GM23338 (cell line): ENCODE measurements around the gene ALX3. TPM values are rescaled to one million over a fixed set of nuclear protein-coding genes. Genes with fewer than 3 reads are reported as not detected.

Source experiments
- ATAC-seq: fragments of 200-7000 bp; cut with Tn5 transposase; 3 replicates; pipeline ENCODE4 v1.9.1; 2020
- DNase-seq: peaks from one replicate; pipeline ENCODE4 v3.0.0-alpha.2; 2015; ENCODE audit warnings: low spot score
- H2AFZ ChIP-seq: fragments of 200-600 bp; sonication (generic); 2 replicates; pipeline ENCODE4 v1.8.0; 2016; ENCODE audit warnings: antibody characterized with exemption, mild to moderate bottlenecking, moderate library complexity
- H3F3A ChIP-seq: fragments of 200-600 bp; sonication (generic); replicated peaks from 2 replicates; pipeline ENCODE4 v1.8.0; 2017; ENCODE audit warnings: antibody characterized with exemption, mixed run types, low read depth
- H3K27ac ChIP-seq: fragments of 200-600 bp; sonication (generic); 2 replicates; pipeline ENCODE4 v1.6.1; 2016; ENCODE audit warnings: low read depth
- H3K27me3 ChIP-seq: fragments of 200-600 bp; sonication (generic); 2 replicates; pipeline ENCODE4 v1.8.0; 2016; ENCODE audit warnings: mild to moderate bottlenecking, mixed run types, moderate library complexity; ENCODE audit not compliant: insufficient read depth
- H3K36me3 ChIP-seq: fragments of 200-600 bp; sonication (generic); 2 replicates; pipeline ENCODE4 v1.8.0; 2016; ENCODE audit warnings: mild to moderate bottlenecking; ENCODE audit not compliant: insufficient read depth
- H3K4me1 ChIP-seq: fragments of 200-600 bp; sonication (generic); 2 replicates; pipeline ENCODE4 v1.8.0; 2016; ENCODE audit warnings: mild to moderate bottlenecking, moderate library complexity; ENCODE audit not compliant: insufficient read depth
- H3K4me2 ChIP-seq: fragments of 200-600 bp; sonication (generic); 2 replicates; pipeline ENCODE4 v1.7.1; 2017; ENCODE audit warnings: mixed run types
- H3K4me3 ChIP-seq: fragments of 200-600 bp; sonication (generic); 2 replicates; pipeline ENCODE4 v1.6.1; 2016; ENCODE audit warnings: mixed run types
- H3K79me2 ChIP-seq: fragments of 200-600 bp; sonication (generic); replicated peaks from 2 replicates; pipeline ENCODE4 v1.8.0; 2017; ENCODE audit warnings: mild to moderate bottlenecking; ENCODE audit not compliant: insufficient read depth
- H3K9me2 ChIP-seq: fragments of 200-600 bp; sonication (generic); 2 replicates; pipeline ENCODE4 v1.8.0; 2017; ENCODE audit not compliant: insufficient read depth
- H4K20me1 ChIP-seq: fragments of 200-600 bp; sonication (generic); replicated peaks from 2 replicates; pipeline ENCODE4 v1.8.0; 2017; ENCODE audit warnings: mild to moderate bottlenecking; ENCODE audit not compliant: insufficient read depth
- H3K27ac Mint-ChIP-seq: 2 replicates; pipeline ENCODE4 v1.8.0; 2020; ENCODE audit warnings: inconsistent platforms, mild to moderate bottlenecking, moderate library complexity, mixed read lengths
- H3K27me3 Mint-ChIP-seq: 3 replicates; pipeline ENCODE4 v1.8.0; 2022; ENCODE audit warnings: low read depth, mild to moderate bottlenecking, moderate library complexity, mixed read lengths, inconsistent platforms; ENCODE audit not compliant: insufficient read depth, poor library complexity
- H3K36me3 Mint-ChIP-seq: 3 replicates; pipeline ENCODE4 v1.8.0; 2021; ENCODE audit warnings: low read depth, mild to moderate bottlenecking, inconsistent platforms, moderate library complexity, mixed read lengths
- H3K4me1 Mint-ChIP-seq: 3 replicates; pipeline ENCODE4 v1.8.0; 2020; ENCODE audit warnings: mild to moderate bottlenecking, inconsistent platforms, mixed read lengths
- H3K4me3 Mint-ChIP-seq: 3 replicates; pipeline ENCODE4 v1.8.0; 2021; ENCODE audit warnings: moderate library complexity, mild to moderate bottlenecking, inconsistent platforms, mixed read lengths
- H3K9me3 Mint-ChIP-seq: 3 replicates; pipeline ENCODE4 v1.8.0; 2020; ENCODE audit warnings: moderate library complexity, mild to moderate bottlenecking, inconsistent platforms, mixed read lengths
- CREB1 ChIP-seq: fragments of 250-450 bp; sonication (Bioruptor Pico); IDR thresholded peaks from 2 replicates; pipeline ENCODE4 v1.5.0; 2020; ENCODE audit warnings: low read depth, mild to moderate bottlenecking, moderate library complexity
- EZH2 ChIP-seq: fragments of 200-600 bp; sonication (generic); IDR thresholded peaks from one replicate; pipeline ENCODE4 v1.8.0; 2017; ENCODE audit warnings: antibody characterized with exemption, mild to moderate bottlenecking, low read depth; ENCODE audit not compliant: unreplicated experiment
- EZH2phosphoT487 ChIP-seq: fragments of 200-600 bp; sonication (generic); IDR thresholded peaks from one replicate; pipeline ENCODE4 v1.8.1; 2018; ENCODE audit warnings: antibody characterized with exemption; ENCODE audit not compliant: unreplicated experiment
- JUNB ChIP-seq: IDR thresholded peaks from one replicate; pipeline ENCODE4 v1.6.1; 2016; ENCODE audit warnings: antibody characterized with exemption; ENCODE audit not compliant: unreplicated experiment
- NANOG ChIP-seq: IDR thresholded peaks from 2 replicates; pipeline ENCODE4 v1.6.1; 2016; ENCODE audit warnings: antibody characterized with exemption, borderline replicate concordance
- POLR2AphosphoS5 ChIP-seq: IDR thresholded peaks from 2 replicates; pipeline ENCODE4 v1.6.1; 2016; ENCODE audit warnings: antibody characterized with exemption, low read depth
- STAT1 ChIP-seq: IDR thresholded peaks from one replicate; pipeline ENCODE4 v1.6.1; 2016; ENCODE audit warnings: antibody characterized with exemption; ENCODE audit not compliant: unreplicated experiment
- ZNF114 ChIP-seq: fragments of 250-450 bp; sonication (Bioruptor Pico); IDR thresholded peaks from 2 replicates; pipeline ENCODE4 v1.5.0; 2020; ENCODE audit warnings: mild to moderate bottlenecking, moderate library complexity
- ZNF331 ChIP-seq: fragments of 250-450 bp; sonication (Bioruptor Pico); IDR thresholded peaks from 2 replicates; pipeline ENCODE4 v1.5.0; 2020; ENCODE audit warnings: low read depth, mild to moderate bottlenecking, moderate library complexity
- polyA plus RNA-seq: library from polyadenylated mRNA; unstranded; fragments of >200 nt; fragmentation: Nextera tagmentation; extraction: Ambion mirVana; gene quantifications from 2 replicates; pipeline ENCODE4 v1.2.1, GENCODE V29; 2016
- total RNA-seq: library from RNA; depleted of rRNA; stranded (reverse); fragments of >200 nt; shearing (Covaris generic); gene quantifications from 2 replicates; pipeline ENCODE4 v1.2.3, GENCODE V29; 2014
- TF ChIP-seq, protein P1 (sequence below): IDR thresholded peaks from one replicate; pipeline ENCODE4 v1.6.1; 2018; ENCODE audit warnings: antibody characterized with exemption; ENCODE audit not compliant: unreplicated experiment
- TF ChIP-seq, protein P2 (sequence below), 2 experiments: fragments of 200-600 bp in 1 of 2; sonication (generic) in 1 of 2; conservative IDR thresholded peaks; 2 replicates each; pipeline versions ENCODE4 v1.5.1 to v1.6.1; 2016 to 2017; ENCODE audit warnings: antibody characterized with exemption in 2 of 2, low read depth in 2 of 2, mild to moderate bottlenecking in 2 of 2, moderate library complexity in 1 of 2
- TF ChIP-seq, protein P3 (sequence below): IDR thresholded peaks from 2 replicates; pipeline ENCODE4 v1.6.1; 2016; ENCODE audit warnings: antibody characterized with exemption
- TF ChIP-seq, protein P4 (sequence below): fragments of 250-450 bp; sonication (Bioruptor Pico); IDR thresholded peaks from 2 replicates; pipeline ENCODE4 v1.5.0; 2020; ENCODE audit warnings: mild to moderate bottlenecking, moderate library complexity

Gene ALX3
- total and polyA plus RNA-seq, 2 experiments from 2014 or later, result not detected

DNA sequence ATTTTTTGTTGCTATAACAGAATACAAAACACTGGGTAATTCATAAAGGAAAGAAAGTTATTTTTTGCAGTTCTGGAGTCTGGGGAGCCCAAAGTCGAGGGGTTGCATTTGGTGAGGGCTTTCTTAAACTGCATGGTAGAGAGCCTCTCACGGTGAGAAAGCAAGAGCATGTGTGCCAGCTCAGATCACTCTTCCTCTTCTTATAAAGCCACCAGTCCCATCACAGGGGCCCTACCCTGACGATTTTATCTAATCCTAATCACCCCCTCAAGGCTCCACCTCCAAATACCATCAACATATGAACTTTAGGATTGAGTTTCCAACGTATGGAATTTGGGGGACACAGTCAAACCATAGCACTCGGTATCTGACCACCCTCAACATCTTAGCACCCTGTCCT is 37.1 kb downstream of the ALX3 start:
- no peaks in the 10 kb centered on the region for H3K27me3 ChIP-seq
- peaks cover 4% of the 10 kb centered on the region for H3K36me3 ChIP-seq
- no peak overlapping the region for H3K4me3 ChIP-seq
- TF ChIP-seq POLR2AphosphoS5, result no peak
- no peak for TF ChIP-seq JUNB
- no peak for TF ChIP-seq STAT1
- TF ChIP-seq ZNF331, result no peak
- TF ChIP-seq EZH2phosphoT487, result no peak
- TF ChIP-seq CREB1 (CRISPR knock-in tag), result no peak
- TF ChIP-seq, protein P1, sequence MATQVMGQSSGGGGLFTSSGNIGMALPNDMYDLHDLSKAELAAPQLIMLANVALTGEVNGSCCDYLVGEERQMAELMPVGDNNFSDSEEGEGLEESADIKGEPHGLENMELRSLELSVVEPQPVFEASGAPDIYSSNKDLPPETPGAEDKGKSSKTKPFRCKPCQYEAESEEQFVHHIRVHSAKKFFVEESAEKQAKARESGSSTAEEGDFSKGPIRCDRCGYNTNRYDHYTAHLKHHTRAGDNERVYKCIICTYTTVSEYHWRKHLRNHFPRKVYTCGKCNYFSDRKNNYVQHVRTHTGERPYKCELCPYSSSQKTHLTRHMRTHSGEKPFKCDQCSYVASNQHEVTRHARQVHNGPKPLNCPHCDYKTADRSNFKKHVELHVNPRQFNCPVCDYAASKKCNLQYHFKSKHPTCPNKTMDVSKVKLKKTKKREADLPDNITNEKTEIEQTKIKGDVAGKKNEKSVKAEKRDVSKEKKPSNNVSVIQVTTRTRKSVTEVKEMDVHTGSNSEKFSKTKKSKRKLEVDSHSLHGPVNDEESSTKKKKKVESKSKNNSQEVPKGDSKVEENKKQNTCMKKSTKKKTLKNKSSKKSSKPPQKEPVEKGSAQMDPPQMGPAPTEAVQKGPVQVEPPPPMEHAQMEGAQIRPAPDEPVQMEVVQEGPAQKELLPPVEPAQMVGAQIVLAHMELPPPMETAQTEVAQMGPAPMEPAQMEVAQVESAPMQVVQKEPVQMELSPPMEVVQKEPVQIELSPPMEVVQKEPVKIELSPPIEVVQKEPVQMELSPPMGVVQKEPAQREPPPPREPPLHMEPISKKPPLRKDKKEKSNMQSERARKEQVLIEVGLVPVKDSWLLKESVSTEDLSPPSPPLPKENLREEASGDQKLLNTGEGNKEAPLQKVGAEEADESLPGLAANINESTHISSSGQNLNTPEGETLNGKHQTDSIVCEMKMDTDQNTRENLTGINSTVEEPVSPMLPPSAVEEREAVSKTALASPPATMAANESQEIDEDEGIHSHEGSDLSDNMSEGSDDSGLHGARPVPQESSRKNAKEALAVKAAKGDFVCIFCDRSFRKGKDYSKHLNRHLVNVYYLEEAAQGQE, result no peak
- no peak for TF ChIP-seq NANOG
- TF ChIP-seq, protein P2, sequence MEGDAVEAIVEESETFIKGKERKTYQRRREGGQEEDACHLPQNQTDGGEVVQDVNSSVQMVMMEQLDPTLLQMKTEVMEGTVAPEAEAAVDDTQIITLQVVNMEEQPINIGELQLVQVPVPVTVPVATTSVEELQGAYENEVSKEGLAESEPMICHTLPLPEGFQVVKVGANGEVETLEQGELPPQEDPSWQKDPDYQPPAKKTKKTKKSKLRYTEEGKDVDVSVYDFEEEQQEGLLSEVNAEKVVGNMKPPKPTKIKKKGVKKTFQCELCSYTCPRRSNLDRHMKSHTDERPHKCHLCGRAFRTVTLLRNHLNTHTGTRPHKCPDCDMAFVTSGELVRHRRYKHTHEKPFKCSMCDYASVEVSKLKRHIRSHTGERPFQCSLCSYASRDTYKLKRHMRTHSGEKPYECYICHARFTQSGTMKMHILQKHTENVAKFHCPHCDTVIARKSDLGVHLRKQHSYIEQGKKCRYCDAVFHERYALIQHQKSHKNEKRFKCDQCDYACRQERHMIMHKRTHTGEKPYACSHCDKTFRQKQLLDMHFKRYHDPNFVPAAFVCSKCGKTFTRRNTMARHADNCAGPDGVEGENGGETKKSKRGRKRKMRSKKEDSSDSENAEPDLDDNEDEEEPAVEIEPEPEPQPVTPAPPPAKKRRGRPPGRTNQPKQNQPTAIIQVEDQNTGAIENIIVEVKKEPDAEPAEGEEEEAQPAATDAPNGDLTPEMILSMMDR (conservative IDR thresholded peaks at IDR 0.05; ENCODE audit: low read depth in 2 of 2), result no peak
- TF ChIP-seq, protein P3, sequence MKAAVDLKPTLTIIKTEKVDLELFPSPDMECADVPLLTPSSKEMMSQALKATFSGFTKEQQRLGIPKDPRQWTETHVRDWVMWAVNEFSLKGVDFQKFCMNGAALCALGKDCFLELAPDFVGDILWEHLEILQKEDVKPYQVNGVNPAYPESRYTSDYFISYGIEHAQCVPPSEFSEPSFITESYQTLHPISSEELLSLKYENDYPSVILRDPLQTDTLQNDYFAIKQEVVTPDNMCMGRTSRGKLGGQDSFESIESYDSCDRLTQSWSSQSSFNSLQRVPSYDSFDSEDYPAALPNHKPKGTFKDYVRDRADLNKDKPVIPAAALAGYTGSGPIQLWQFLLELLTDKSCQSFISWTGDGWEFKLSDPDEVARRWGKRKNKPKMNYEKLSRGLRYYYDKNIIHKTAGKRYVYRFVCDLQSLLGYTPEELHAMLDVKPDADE, result no peak
- TF ChIP-seq, protein P4, sequence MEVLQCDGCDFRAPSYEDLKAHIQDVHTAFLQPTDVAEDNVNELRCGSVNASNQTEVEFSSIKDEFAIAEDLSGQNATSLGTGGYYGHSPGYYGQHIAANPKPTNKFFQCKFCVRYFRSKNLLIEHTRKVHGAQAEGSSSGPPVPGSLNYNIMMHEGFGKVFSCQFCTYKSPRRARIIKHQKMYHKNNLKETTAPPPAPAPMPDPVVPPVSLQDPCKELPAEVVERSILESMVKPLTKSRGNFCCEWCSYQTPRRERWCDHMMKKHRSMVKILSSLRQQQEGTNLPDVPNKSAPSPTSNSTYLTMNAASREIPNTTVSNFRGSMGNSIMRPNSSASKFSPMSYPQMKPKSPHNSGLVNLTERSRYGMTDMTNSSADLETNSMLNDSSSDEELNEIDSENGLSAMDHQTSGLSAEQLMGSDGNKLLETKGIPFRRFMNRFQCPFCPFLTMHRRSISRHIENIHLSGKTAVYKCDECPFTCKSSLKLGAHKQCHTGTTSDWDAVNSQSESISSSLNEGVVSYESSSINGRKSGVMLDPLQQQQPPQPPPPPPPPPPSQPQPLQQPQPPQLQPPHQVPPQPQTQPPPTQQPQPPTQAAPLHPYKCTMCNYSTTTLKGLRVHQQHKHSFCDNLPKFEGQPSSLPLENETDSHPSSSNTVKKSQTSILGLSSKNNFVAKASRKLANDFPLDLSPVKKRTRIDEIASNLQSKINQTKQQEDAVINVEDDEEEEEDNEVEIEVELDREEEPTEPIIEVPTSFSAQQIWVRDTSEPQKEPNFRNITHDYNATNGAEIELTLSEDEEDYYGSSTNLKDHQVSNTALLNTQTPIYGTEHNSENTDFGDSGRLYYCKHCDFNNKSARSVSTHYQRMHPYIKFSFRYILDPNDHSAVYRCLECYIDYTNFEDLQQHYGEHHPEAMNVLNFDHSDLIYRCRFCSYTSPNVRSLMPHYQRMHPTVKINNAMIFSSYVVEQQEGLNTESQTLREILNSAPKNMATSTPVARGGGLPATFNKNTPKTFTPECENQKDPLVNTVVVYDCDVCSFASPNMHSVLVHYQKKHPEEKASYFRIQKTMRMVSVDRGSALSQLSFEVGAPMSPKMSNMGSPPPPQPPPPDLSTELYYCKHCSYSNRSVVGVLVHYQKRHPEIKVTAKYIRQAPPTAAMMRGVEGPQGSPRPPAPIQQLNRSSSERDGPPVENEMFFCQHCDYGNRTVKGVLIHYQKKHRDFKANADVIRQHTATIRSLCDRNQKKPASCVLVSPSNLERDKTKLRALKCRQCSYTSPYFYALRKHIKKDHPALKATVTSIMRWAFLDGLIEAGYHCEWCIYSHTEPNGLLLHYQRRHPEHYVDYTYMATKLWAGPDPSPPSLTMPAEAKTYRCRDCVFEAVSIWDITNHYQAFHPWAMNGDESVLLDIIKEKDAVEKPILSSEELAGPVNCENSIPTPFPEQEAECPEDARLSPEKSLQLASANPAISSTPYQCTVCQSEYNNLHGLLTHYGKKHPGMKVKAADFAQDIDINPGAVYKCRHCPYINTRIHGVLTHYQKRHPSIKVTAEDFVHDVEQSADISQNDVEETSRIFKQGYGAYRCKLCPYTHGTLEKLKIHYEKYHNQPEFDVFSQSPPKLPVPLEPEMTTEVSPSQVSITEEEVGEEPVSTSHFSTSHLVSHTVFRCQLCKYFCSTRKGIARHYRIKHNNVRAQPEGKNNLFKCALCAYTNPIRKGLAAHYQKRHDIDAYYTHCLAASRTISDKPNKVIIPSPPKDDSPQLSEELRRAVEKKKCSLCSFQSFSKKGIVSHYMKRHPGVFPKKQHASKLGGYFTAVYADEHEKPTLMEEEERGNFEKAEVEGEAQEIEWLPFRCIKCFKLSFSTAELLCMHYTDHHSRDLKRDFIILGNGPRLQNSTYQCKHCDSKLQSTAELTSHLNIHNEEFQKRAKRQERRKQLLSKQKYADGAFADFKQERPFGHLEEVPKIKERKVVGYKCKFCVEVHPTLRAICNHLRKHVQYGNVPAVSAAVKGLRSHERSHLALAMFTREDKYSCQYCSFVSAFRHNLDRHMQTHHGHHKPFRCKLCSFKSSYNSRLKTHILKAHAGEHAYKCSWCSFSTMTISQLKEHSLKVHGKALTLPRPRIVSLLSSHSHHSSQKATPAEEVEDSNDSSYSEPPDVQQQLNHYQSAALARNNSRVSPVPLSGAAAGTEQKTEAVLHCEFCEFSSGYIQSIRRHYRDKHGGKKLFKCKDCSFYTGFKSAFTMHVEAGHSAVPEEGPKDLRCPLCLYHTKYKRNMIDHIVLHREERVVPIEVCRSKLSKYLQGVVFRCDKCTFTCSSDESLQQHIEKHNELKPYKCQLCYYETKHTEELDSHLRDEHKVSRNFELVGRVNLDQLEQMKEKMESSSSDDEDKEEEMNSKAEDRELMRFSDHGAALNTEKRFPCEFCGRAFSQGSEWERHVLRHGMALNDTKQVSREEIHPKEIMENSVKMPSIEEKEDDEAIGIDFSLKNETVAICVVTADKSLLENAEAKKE (CRISPR knock-in tag), result no peak
- no peak for TF ChIP-seq ZNF114 (CRISPR knock-in tag)
- TF ChIP-seq EZH2, result no peak
- H3K27me3 Mint-ChIP-seq, result peaks cover 4% of the 10 kb centered on the region
- 0 out of 2 replicates have a peak overlapping the region, but pooled peaks have one; percentile 70 for H3K4me2 ChIP-seq
- H3K4me1 ChIP-seq, result peaks cover 25% of the 10 kb centered on the region
- peaks cover 12% of the 10 kb centered on the region for H3K36me3 Mint-ChIP-seq
- peaks cover 26% of the 10 kb centered on the region for H3K4me1 Mint-ChIP-seq
- no peaks in the 10 kb centered on the region for H3K9me3 Mint-ChIP-seq
- H3K27ac ChIP-seq, result no peak overlapping the region
- DNase-seq, result no peak
- H2AFZ ChIP-seq, result peak overlapping the region; percentile 14
- peaks cover 28% of the 10 kb centered on the region for H3K79me2 ChIP-seq
- H4K20me1 ChIP-seq, result peaks cover 15% of the 10 kb centered on the region
- no peak overlapping the region; the same call in 2 of the 3 replicates for H3K4me3 Mint-ChIP-seq
- no peaks in the 10 kb centered on the region for H3K9me2 ChIP-seq
- peak overlapping the region; percentile 93; the same call in 1 of the 2 replicates for H3K27ac Mint-ChIP-seq
- H3F3A ChIP-seq, result no peaks in the 10 kb centered on the region; the same call in 1 of the 2 replicates
- no peak for ATAC-seq
